H9 (cell line): ENCODE results near the gene PDGFB. TPM values are rescaled to one million over a fixed set of nuclear protein-coding genes. Genes with fewer than 3 reads are reported as not detected.

Experiments used
- DNase-seq: peaks from one replicate; pipeline ENCODE4 v3.0.0-alpha.2; 2017
- H2AFZ ChIP-seq: one replicate; pipeline ENCODE4 v1.6.1; 2013; ENCODE audit warnings: mild to moderate bottlenecking, low read length, control low read depth, moderate library complexity
- H2AK5ac ChIP-seq: 2 replicates; pipeline ENCODE4 v1.6.1; 2013; ENCODE audit warnings: low read length, control low read depth, mixed read lengths; ENCODE audit not compliant: insufficient read length
- H2BK120ac ChIP-seq: one replicate; pipeline ENCODE4 v1.6.1; 2013; ENCODE audit warnings: low read depth, mild to moderate bottlenecking, low read length, control low read depth, inconsistent platforms; ENCODE audit not compliant: poor library complexity, severe bottlenecking
- H2BK12ac ChIP-seq: 2 replicates; pipeline ENCODE4 v1.6.1; 2013; ENCODE audit warnings: low read length, control low read depth, mixed read lengths, low read depth; ENCODE audit not compliant: insufficient read length
- H2BK15ac ChIP-seq: 2 replicates; pipeline ENCODE4 v1.6.1; 2013; ENCODE audit warnings: low read depth, low read length, control low read depth
- H2BK20ac ChIP-seq: one replicate; pipeline ENCODE4 v1.6.1; 2013; ENCODE audit warnings: low read depth, mild to moderate bottlenecking, low read length, control low read depth, inconsistent platforms; ENCODE audit not compliant: poor library complexity, severe bottlenecking
- H2BK5ac ChIP-seq: 2 replicates; pipeline ENCODE4 v1.6.1; 2013; ENCODE audit warnings: low read length, control low read depth, mixed read lengths; ENCODE audit not compliant: insufficient read length
- H3K14ac ChIP-seq: 2 replicates; pipeline ENCODE4 v1.6.1; 2013; ENCODE audit warnings: low read length, control low read depth; ENCODE audit not compliant: insufficient read depth
- H3K18ac ChIP-seq: 2 replicates; pipeline ENCODE4 v1.6.1; 2013; ENCODE audit warnings: low read depth, mild to moderate bottlenecking, mixed read lengths, low read length, control low read depth; ENCODE audit not compliant: insufficient read length
- H3K23ac ChIP-seq: 2 replicates; pipeline ENCODE4 v1.6.1; 2013; ENCODE audit warnings: low read length, control low read depth, mixed read lengths, low read depth; ENCODE audit not compliant: insufficient read length
- H3K23me2 ChIP-seq: 2 replicates; pipeline ENCODE4 v1.6.1; 2013; ENCODE audit warnings: low read depth, mild to moderate bottlenecking, mixed read lengths, low read length, control low read depth; ENCODE audit not compliant: insufficient read length, poor library complexity, severe bottlenecking
- H3K27ac ChIP-seq: 2 replicates; pipeline ENCODE4 v1.5.1; 2013; ENCODE audit warnings: low read length, control low read depth, mixed read lengths, low read depth; ENCODE audit not compliant: insufficient read length
- H3K27me3 ChIP-seq: 2 replicates; pipeline ENCODE4 v1.6.1; 2013; ENCODE audit warnings: low read length, control low read depth, inconsistent platforms; ENCODE audit not compliant: insufficient read depth
- H3K4ac ChIP-seq: 2 replicates; pipeline ENCODE4 v1.6.1; 2013; ENCODE audit warnings: low read depth, mild to moderate bottlenecking, control low read depth, inconsistent platforms, low read length, moderate library complexity
- H3K4me1 ChIP-seq: 2 replicates; pipeline ENCODE4 v1.6.1; 2013; ENCODE audit warnings: low read length, control low read depth, inconsistent platforms; ENCODE audit not compliant: insufficient read depth
- H3K4me2 ChIP-seq: 2 replicates; pipeline ENCODE4 v1.6.1; 2013; ENCODE audit warnings: low read length, control low read depth, mixed read lengths; ENCODE audit not compliant: insufficient read length, insufficient read depth
- H3K56ac ChIP-seq: 2 replicates; pipeline ENCODE4 v1.6.1; 2013; ENCODE audit warnings: low read depth, mild to moderate bottlenecking, mixed read lengths, low read length, control low read depth; ENCODE audit not compliant: insufficient read length
- H3K79me1 ChIP-seq: 2 replicates; pipeline ENCODE4 v1.6.1; 2013; ENCODE audit warnings: low read depth, mild to moderate bottlenecking, moderate library complexity, low read length, control low read depth, inconsistent platforms; ENCODE audit not compliant: insufficient read depth, poor library complexity, severe bottlenecking
- H3K79me2 ChIP-seq: 2 replicates; pipeline ENCODE4 v1.6.1; 2013; ENCODE audit warnings: low read length, control low read depth, inconsistent platforms; ENCODE audit not compliant: insufficient read depth
- H3K9ac ChIP-seq: 2 replicates; pipeline ENCODE4 v1.6.1; 2013; ENCODE audit warnings: low read length, control low read depth, mixed read lengths; ENCODE audit not compliant: insufficient read length; ENCODE audit errors: extremely low read depth
- H3K9me3 ChIP-seq: one replicate; pipeline ENCODE4 v1.6.1; 2013; ENCODE audit warnings: low read depth, low read length, inconsistent platforms; ENCODE audit not compliant: control insufficient read depth
- H3T11ph ChIP-seq: one replicate; pipeline ENCODE4 v1.6.1; 2013; ENCODE audit warnings: mild to moderate bottlenecking, low read length, control low read depth, inconsistent platforms
- H4K20me1 ChIP-seq: one replicate; pipeline ENCODE4 v1.6.1; 2013; ENCODE audit not compliant: control insufficient read depth, insufficient read length, insufficient read depth
- H4K5ac ChIP-seq: 2 replicates; pipeline ENCODE4 v1.6.1; 2013; ENCODE audit warnings: low read depth, mild to moderate bottlenecking, mixed read lengths, low read length, control low read depth; ENCODE audit not compliant: insufficient read length
- H4K8ac ChIP-seq: replicated peaks from 2 replicates; pipeline ENCODE4 v1.6.1; 2013; ENCODE audit warnings: low read length, control low read depth, mixed read lengths, low read depth; ENCODE audit not compliant: insufficient read length
- H4K91ac ChIP-seq: 2 replicates; pipeline ENCODE4 v1.6.1; 2013; ENCODE audit warnings: low read depth, mild to moderate bottlenecking, moderate library complexity, mixed read lengths, low read length, control low read depth; ENCODE audit not compliant: insufficient read length
- H3K27ac Mint-ChIP-seq, 3 experiments: 2 replicates in 2 of 3; 3 replicates in 1 of 3; pipeline ENCODE4 v1.8.0; 2020 to 2021; ENCODE audit warnings: mixed read lengths in 3 of 3, mild to moderate bottlenecking in 1 of 3, moderate library complexity in 1 of 3
- H3K27me3 Mint-ChIP-seq: 2 replicates; pipeline ENCODE4 v1.8.0; 2021; ENCODE audit warnings: low read depth, mild to moderate bottlenecking, moderate library complexity, mixed read lengths
- H3K36me3 Mint-ChIP-seq, 3 experiments: 2 replicates in 2 of 3; 3 replicates in 1 of 3; pipeline ENCODE4 v1.8.0; 2020 to 2021; ENCODE audit warnings: low read depth in 3 of 3, mixed read lengths in 3 of 3; ENCODE audit not compliant: insufficient read depth in 1 of 3
- H3K4me1 Mint-ChIP-seq, 2 experiments: 2 replicates each; pipeline ENCODE4 v1.8.0; 2020; ENCODE audit warnings: mixed read lengths in 2 of 2
- H3K4me3 Mint-ChIP-seq, 2 experiments: 2 replicates in 1 of 2; 3 replicates in 1 of 2; pipeline ENCODE4 v1.8.0; 2020 to 2021; ENCODE audit warnings: mild to moderate bottlenecking in 2 of 2, mixed read lengths in 2 of 2, moderate library complexity in 1 of 2
- H3K9me3 Mint-ChIP-seq, 2 experiments: 2 replicates in 1 of 2; 3 replicates in 1 of 2; pipeline ENCODE4 v1.8.0; 2020; ENCODE audit warnings: mild to moderate bottlenecking in 2 of 2, mixed read lengths in 2 of 2, moderate library complexity in 1 of 2
- CTCF ChIP-seq: fragments of 200-600 bp; sonication (generic); conservative IDR thresholded peaks from 3 replicates; pipeline ENCODE4 v1.8.0; 2021; ENCODE audit warnings: antibody characterized with exemption, mild to moderate bottlenecking
- WGBS: extraction: QIAGEN DNeasy Blood & Tissue Kit; methylation state at CpG from one replicate; pipeline ENCODE4 v1.1.7; 2013; ENCODE audit warnings: missing lambda C conversion rate, low lambda C conversion rate, mixed read lengths; ENCODE audit not compliant: insufficient read length; ENCODE audit errors: extremely low coverage; 5-methylcytosine and 5-hydroxymethylcytosine counted together
- total RNA-seq: library from RNA; stranded (reverse); gene quantifications from 2 replicates; pipeline ENCODE4 v1.2.1, GENCODE V29; 2021

PDGFB gene
- total RNA-seq, 1 experiment from 2014 or later = 6.1 TPM

- Histone ChIP-seq H3K79me2 (no peaks in the 10 kb centered on the region), H3K56ac (no peak overlapping the region), H3K9ac (no peak overlapping the region), H3K9me3 (no peaks in the 10 kb centered on the region), H2BK120ac (no peak overlapping the region), H4K20me1 (no peaks in the 10 kb centered on the region), H3K23me2 (no peaks in the 10 kb centered on the region), H4K91ac (no peak overlapping the region), H3K4ac (no peak overlapping the region), H3K23ac (no peak overlapping the region), H3K4me1 (peaks cover 2% of the 10 kb centered on the region; the same call in 1 of the 2 replicates), H3K79me1 (no peaks in the 10 kb centered on the region), H3K14ac (no peak overlapping the region; the same call in 1 of the 2 replicates), H2AFZ (no peak overlapping the region), H3T11ph (no peak overlapping the region), H3K4me2 (no peak overlapping the region), H3K27me3 (no peaks in the 10 kb centered on the region), H2BK5ac (no peak overlapping the region), H4K5ac (no peak overlapping the region), H2AK5ac (no peak overlapping the region), H2BK15ac (no peak overlapping the region), H3K27ac (no peak overlapping the region), H2BK12ac (no peak overlapping the region), H3K18ac (no peak overlapping the region), H2BK20ac (no peak overlapping the region), H4K8ac (no peak overlapping the region)
- 0 out of 7 replicates have a peak, but pooled peaks cover 0 to 6% (median 0%) of the 10 kb centered on the region in 3 experiments for H3K36me3 Mint-ChIP-seq
- no peak for DNase-seq
- no CpG with 5 or more reads among the region's 2 CpGs for WGBS
- H3K9me3 Mint-ChIP-seq = peaks cover 0 to 9% of the 10 kb centered on the region in 2 experiments; a peak in 3 of 5 replicates
- no peak for TF ChIP-seq CTCF
- no peak overlapping the region for H3K27ac Mint-ChIP-seq
- peaks cover 28% of the 10 kb centered on the region for H3K27me3 Mint-ChIP-seq
- no peak overlapping the region for H3K4me3 Mint-ChIP-seq
- H3K4me1 Mint-ChIP-seq = peaks cover 14 to 24% of the 10 kb centered on the region in 2 experiments
These were observed 12.2 kb upstream of the PDGFB start for GRCh38 chr22:39256979-39257378.
